GM12891 (cell line): ENCODE data around the gene MIER3. TPM values are rescaled to one million over a fixed set of nuclear protein-coding genes. Genes with fewer than 3 reads are reported as not detected.
A peak's percentile ranks its signal among the peaks of the same experiment; 100 is the strongest.

Experiments used
- DNase-seq: peaks from one replicate; pipeline ENCODE4 v3.0.0; 2011; ENCODE audit warnings: low spot score; ENCODE audit not compliant: insufficient read length
- FAIRE-seq: peaks from 2 replicates; lab custom pipeline; 2011; peaks lifted over from hg19 to GRCh38; lab: Jason Lieb, UNC
- PAX5 ChIP-seq: IDR thresholded peaks from 2 replicates; pipeline ENCODE4 v1.6.1; 2011; ENCODE audit warnings: low read length, moderate library complexity, mild to moderate bottlenecking; ENCODE audit not compliant: insufficient read depth, severe bottlenecking
- POLR2A ChIP-seq: IDR thresholded peaks from 2 replicates; pipeline ENCODE4 v1.6.1; 2011; ENCODE audit warnings: low read depth, low read length, control low read depth
- POLR2AphosphoS5 ChIP-seq: IDR thresholded peaks from 2 replicates; pipeline ENCODE4 v1.6.1; 2011; ENCODE audit warnings: low read depth, low read length, control low read depth
- POU2F2 ChIP-seq: IDR thresholded peaks from 2 replicates; pipeline ENCODE4 v1.6.1; 2011; ENCODE audit warnings: low read depth, mild to moderate bottlenecking, control low read depth, low read length, moderate library complexity
- SPI1 ChIP-seq: IDR thresholded peaks from 2 replicates; pipeline ENCODE4 v1.6.1; 2011; ENCODE audit warnings: low read depth, low read length, control low read depth
- TAF1 ChIP-seq: IDR thresholded peaks from 2 replicates; pipeline ENCODE4 v1.6.1; 2011; ENCODE audit warnings: low read depth, low read length, control low read depth
- polyA plus RNA-seq: library from polyadenylated mRNA; unstranded; fragments of >200 nt; gene quantifications from one replicate; pipeline ENCODE4 v1.2.1, GENCODE V29; 2012; ENCODE audit warnings: low read depth, missing spikeins, inconsistent platforms; ENCODE audit not compliant: missing spikeins

MIER3 gene, protein sequence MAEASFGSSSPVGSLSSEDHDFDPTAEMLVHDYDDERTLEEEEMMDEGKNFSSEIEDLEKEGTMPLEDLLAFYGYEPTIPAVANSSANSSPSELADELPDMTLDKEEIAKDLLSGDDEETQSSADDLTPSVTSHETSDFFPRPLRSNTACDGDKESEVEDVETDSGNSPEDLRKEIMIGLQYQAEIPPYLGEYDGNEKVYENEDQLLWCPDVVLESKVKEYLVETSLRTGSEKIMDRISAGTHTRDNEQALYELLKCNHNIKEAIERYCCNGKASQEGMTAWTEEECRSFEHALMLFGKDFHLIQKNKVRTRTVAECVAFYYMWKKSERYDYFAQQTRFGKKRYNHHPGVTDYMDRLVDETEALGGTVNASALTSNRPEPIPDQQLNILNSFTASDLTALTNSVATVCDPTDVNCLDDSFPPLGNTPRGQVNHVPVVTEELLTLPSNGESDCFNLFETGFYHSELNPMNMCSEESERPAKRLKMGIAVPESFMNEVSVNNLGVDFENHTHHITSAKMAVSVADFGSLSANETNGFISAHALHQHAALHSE
- polyA plus RNA-seq, result 3.1 TPM

DNA sequence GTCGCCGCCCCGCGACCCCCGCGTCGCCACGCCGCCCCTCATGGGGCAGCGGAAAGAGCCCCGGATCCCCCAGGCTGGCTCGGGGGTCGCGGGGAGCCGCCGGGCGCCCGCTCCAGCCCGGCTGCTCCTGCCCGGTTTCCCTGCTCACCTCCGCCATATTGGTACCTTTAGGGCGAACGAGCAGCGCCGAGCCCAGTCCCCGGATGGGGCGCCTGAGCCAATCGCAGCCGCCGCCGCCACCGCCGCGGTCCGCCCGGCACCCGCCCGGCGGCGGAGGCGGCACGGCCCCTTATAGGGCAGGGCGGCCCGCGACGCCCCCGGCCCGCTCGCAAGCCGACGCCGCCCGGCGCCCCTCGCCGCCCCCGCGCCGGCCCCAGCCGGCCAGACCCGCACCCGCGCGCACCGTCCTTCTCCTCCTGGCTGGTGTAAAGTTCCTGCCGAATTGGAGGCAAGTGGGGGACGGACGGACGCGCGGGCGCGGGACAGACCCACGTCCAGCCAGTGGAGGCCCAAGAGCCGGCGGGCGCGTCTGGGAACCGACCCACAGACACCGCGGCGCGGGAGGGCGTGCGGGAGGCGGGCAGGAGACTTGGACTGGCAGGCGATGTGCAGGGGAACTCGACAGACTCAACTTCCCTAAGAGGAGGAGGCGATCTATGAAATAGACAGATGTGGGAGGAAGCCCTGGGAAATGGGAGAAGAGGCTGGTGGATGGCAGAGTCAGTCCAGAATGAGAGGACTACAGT is at the start of gene MIER3:
TSS of gene MIER3 (minus strand) at position 178 of the 746 bp plus-strand sequence. CDS start at position 157, 21 bp downstream.
- DNase-seq, result peak; percentile 90
- TF ChIP-seq POLR2AphosphoS5, result no peak
- TF ChIP-seq PAX5, result no peak
- TF ChIP-seq SPI1, result no peak
- no peak for TF ChIP-seq POU2F2
- peak; percentile 28; the same call in 1 of the 2 replicates for TF ChIP-seq TAF1
- no peak for TF ChIP-seq POLR2A
- peak; percentile 95 for FAIRE-seq

DNA sequence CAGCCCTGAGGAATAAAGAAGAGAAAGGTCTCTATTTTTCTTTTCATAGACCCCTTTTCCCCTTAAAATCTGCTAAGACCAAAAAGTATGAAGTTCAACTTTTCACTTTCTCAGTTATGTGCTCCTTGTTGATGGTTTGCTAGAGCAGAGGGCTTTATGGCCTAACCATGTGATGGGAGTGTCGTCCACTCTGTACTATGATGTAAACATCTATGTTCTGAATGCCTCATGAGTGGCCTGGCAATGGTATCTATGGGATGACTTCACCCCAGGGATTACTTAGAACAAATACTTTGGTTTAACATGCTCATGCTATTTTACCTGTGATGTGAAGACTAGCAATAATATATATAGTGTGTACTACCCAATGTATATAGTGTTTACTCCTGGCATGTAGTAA is 43.7 kb upstream of the MIER3 start:
- DNase-seq, result no peak
- FAIRE-seq, result no peak
- TF ChIP-seq PAX5 (no peak), TAF1 (no peak), SPI1 (no peak), POU2F2 (no peak)

DNA sequence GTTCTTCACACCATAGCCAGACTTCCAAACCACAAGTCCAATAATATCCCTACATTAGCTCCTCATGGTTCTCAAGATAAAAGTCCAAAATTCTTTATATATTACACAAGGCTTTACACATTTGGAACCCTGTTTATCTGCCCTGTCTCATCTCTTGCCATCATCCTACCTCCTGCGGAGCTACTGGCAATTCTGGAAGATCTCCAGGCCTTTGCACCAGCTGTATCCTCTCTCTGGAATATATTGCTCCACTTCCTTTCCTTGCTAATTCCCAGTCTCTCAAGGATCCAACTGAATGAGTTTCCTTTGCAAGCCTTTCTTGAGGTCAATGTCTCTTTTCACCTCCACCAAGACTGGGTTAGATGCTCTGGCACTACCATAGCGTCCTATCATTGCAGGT is 41.3 kb upstream of the MIER3 start:
- TF ChIP-seq SPI1 (no peak), POLR2AphosphoS5 (no peak), TAF1 (no peak), POLR2A (no peak), PAX5 (no peak), POU2F2 (no peak)
- no peak for DNase-seq
- no peak for FAIRE-seq

DNA sequence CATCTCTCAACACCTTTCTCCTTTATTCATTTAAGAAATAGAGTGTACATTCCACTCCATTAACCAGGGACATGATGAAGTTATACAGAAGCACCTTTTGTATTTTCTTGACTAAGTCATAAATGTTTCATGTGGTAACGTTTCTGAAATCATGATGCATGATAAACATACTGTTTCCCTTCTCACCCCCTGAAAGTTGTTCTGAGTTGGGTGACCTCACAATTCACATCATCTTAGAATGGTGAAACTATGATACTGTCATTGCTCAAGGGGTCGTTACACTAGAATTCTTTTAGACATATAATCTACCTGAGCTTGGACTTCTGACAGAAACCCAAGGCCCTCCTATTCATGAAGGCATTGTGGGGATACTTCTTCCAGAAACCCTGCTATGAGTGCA is 37.8 kb upstream of the MIER3 start:
- FAIRE-seq (no peak), DNase-seq (no peak)
- TF ChIP-seq POLR2AphosphoS5, result no peak
- TF ChIP-seq SPI1, result no peak
- TF ChIP-seq TAF1, result no peak
- no peak for TF ChIP-seq POLR2A

DNA sequence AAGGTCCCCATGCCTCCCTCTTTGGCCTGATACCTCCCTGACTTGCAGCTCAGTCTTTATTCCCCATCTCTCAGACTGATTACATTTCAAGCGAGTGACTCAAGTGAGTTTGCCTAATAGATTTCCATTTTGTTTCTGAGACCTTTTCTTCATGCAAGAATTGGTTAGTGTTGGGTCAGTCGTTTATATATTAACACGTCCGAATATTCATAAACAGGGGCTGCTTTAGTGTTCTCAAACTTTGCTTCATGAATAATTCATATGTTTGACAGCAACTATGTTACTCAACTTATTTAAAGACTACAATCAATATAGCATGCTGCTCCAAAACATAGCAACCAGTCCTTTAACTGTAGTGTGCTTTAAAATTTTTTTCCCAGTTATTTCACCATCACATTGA is 36.6 kb upstream of the MIER3 start:
- FAIRE-seq (no peak), DNase-seq (no peak)
- no peak for TF ChIP-seq POLR2A
- TF ChIP-seq PAX5, result no peak
- TF ChIP-seq POU2F2, result no peak
- no peak for TF ChIP-seq POLR2AphosphoS5
- TF ChIP-seq SPI1, result no peak
- no peak for TF ChIP-seq TAF1

DNA sequence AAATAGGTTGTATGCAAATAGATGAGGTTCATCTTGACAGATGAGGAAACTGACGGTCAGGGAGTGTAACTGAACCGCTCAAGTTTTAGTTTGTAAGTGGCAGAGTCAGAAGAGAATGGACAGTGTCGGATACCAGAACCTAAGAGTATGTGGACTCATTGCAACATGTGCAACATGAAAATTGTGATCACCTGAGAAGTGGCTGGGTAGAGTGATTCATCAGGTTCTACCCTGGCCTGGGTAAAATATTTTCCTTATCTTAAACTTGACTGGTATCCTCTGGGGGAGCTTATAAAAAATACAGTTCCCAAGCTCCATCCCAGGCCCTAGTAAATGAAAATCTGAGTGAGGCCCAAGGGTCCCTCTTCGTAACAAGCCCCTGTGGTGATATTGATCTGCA is 35.2 kb upstream of the MIER3 start:
- no peak for FAIRE-seq
- TF ChIP-seq POLR2A (no peak), POU2F2 (no peak), TAF1 (no peak), POLR2AphosphoS5 (no peak), PAX5 (no peak), SPI1 (no peak)
- DNase-seq, result no peak

DNA sequence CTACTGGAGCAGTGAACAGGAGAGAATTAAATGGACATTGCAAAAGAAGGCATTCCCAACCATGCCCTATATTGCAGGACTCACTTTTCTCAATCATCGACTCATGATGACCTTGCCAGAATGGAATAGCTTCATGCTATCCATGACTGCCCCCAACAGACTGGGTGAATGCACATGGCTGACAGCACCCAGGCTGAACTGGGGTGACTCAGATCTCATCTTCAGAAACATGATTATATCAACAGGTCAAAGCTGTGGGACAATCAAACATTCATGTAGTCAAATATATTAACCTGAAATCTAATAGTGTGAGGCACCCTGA is 34.7 kb upstream of the MIER3 start:
- FAIRE-seq, result no peak
- TF ChIP-seq POLR2AphosphoS5 (no peak), PAX5 (no peak), POLR2A (no peak), TAF1 (no peak), POU2F2 (no peak), SPI1 (no peak)
- no peak for DNase-seq

DNA sequence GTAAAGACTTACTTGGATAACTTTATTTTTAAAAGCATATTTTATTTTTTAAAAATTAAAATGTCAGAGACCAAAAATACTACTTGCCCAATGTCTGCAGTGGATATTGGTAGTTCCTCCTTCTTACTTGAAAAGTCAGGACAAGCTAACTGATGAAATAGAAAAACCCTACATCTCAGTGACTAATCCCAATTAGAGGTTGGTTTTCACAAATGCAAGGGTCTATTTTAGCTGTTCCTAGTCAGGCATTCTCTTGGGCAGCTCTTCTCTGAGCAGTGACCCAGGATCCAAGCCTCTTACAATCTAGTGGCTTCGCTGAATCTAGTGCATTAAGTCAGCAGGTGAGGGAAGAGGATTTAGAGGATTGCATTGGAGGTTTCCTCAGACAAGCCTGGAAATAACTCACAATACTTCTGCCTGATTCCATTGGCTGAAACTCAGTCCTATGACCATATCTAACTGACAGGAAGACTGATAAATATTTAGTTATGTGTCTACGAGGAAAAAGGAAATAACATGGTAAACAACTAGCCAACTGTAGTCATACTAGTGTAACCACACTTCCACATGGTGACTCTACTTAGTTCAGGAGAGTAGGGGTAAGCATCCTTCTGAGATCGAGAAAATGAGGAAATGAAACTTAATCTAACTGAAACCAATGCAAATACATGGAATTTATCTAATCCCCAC is 34.2 kb upstream of the MIER3 start:
- DNase-seq, result no peak

DNA sequence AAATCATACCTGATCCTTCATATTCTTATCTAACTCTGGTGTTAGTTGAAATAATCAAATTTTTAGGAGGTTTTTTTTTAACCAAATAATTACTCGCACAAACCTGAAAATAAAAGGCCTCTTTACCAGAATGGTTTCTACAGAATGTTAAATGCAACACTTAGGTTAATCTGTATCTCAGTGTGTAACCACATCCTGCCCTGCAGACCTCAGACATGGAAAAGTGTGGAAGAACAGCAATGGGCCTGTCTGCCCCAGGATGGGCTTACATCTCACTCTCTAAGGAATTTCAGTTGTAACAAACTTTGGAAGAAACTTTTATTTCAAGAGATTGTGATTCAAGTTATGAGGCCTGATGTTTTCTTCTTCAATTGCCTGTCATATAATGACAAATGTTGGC is 32.5 kb upstream of the MIER3 start:
- FAIRE-seq (no peak), DNase-seq (no peak)
- TF ChIP-seq PAX5 (no peak), TAF1 (no peak), SPI1 (no peak), POLR2AphosphoS5 (no peak), POLR2A (no peak)

More for the DNA sequence above, 34.2 kb upstream of the MIER3 start:
- TF ChIP-seq SPI1 (peak; percentile 94), POU2F2 (no peak)
- peak; percentile 48 for FAIRE-seq

DNA sequence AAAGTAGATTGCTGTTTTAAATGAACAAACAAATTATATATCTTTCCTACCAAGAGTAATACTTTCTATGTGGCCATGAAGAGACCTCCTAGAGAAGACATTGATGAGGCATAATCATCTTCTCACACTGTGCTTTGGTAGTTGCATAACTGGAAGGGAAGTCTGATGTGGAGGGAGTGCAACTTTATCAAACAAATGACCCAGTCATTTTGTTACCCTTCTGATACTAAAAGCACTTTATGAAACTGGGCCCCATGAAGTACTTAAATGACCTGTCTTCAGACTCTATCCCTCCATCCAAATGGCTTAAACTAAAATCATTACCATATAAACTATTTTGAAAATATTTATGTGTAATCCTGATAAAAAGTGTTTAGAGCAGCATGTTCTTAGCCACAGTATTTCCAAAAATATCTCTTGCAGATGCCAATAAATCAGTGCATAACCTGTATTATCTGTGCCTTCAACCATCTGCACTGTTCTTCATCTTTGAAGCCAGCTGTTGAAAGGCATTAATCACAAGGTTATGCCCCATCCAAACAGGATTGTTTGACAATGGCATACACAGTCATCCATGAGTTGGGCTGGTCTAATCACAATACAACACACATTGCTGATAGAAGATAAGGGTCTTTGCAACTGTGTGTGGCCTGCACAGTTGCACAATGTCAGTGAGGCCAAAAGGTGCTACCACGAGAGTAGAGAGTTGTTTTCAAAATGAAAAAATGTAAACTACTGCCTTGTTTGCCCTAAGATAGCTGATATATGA is 31.9 kb upstream of the MIER3 start:
- peak; percentile 69 for FAIRE-seq
- TF ChIP-seq PAX5 (no peak), SPI1 (peak; percentile 27; the same call in 1 of the 2 replicates)
- DNase-seq, result peak; percentile 12
